Stimulated activated CD4-positive, alpha-beta T cell treated with anti-CD3 and anti-CD28 coated beads, Interleukin-15, amount 100 ng/mL, for 48 hours (primary cell): ENCODE data around the gene ATP13A4.

Experiments
- DNase-seq, 2 donors: peaks; one replicate each; pipeline ENCODE4 v3.0.0-alpha.2; 2020; ENCODE audit warnings: low read depth in 2 of 2

ATP13A4 gene

DNA sequence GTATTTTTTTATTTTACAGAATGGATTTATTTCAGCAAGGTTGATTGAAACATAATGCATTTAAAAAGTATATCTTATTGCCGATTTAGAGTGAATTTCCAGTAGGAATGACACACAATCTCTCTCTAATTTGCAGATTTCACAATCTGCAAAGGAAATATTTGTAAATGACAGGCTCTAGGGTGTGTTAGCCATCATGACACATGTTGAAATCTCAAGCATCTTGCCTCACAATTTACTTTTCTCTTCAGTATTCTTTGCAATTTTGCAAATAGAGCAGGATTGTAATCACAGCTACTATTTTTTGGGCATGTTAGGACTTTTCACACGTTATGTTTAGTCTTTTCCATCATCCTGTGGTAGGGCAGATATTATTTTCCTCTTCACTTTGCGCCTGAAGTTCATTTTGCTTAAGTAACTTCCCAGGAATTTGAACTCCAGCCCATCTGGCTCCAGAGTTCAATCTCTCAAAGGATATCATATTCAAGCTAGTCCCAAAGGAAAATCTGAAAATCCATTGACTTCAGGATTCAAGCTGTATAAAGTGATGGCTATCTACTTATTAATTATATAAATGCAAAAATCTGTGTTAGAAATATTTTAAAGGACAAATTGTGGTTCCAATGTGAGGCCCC, 55.4 kb downstream of the ATP13A4 start:
- no peak for DNase-seq

DNA sequence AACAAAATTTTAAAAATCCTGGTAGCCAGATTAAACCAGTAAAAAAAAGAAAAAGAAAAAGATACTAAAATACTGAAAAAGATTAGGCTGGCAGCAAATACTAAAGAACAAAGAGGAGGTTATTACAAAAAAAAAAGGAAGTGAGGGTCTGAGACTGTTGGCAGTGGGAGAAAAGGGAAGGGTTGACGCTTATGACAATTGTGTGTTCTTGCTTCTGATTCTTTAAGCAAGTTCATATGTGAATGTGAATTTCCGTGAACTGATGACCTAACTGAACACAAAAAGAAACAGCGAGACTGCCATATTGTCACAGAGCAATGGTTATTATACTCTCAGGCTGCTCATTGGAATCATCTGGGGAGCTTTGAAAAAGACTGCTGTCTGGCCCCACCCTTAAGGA, 56.5 kb downstream of the ATP13A4 start:
- DNase-seq = no peak

DNA sequence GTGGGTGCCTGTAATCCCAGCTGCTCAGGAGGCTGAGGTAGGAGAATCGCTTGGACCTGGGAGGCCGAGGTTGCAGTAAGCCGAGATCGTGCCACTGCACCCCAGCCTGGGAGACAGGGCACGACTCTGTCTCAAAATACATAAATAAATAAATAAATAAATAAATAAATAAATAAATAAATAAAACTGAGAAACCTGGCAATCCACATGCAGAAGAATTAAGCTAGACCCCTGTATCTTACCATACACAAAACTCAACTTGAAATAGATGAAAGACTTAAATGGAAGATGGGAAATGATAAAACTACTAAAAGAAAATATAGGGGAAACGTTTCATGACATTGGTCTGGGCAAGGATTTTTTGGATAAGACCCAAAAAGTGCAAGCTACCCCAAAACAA, 58.0 kb downstream of the ATP13A4 start:
- no peak for DNase-seq

DNA sequence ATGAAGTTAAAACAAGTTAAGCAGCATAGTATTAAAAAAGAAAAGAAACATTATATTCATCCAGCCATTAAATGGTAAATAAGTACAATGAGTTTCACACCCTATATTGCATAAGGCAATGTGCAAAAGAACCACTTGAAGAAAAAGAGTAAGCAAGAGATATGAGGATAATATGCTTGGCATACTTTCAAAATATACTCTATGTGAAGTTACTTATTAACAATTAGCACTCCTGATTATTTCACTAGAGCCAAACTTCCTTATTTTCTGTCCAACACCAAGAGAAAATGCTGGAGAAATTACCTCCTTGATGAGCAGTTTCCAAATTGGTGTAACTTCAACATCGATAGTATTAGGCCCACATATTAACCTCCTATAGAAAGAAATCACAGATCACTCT, 63.7 kb downstream of the ATP13A4 start:
- DNase-seq = no peak

DNA sequence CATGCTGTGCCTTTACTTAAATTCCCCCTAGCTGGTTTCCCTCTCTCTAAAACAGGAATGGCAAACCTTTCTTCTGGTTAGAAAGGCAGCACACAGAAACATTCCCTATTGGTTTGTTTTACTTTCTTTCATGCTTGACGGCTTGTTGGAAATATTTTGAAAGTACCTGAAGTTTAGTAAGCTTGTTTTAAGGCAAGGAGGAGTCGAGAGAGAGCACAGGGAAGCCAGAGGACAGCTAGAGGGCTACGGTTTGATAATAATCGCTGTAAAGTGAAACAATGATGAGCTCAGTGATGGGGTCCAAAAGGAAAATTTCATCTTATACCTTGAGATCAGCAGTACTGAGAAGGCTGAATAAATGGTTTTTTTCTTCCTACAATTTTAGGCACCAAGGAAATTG, 64.1 kb downstream of the ATP13A4 start:
- no peak for DNase-seq

DNA sequence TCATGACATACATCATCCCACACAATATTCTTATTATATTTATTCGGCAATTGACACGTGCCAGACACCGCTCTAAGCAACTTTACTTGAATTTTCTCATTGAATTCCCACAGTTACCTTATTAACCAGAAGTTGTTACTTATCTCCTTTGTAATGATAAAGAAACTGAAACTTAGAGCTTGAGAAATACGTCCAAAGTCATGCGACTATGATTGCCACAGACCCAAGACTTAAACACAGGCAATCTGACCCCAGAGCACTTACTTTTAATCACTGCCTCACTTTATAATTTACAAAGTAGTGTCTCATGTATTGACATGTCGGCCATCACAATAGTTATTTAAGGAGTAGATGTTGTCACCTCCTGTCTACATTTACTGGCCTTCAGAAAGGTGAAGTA, 64.7 kb downstream of the ATP13A4 start:
- DNase-seq = no peak

DNA sequence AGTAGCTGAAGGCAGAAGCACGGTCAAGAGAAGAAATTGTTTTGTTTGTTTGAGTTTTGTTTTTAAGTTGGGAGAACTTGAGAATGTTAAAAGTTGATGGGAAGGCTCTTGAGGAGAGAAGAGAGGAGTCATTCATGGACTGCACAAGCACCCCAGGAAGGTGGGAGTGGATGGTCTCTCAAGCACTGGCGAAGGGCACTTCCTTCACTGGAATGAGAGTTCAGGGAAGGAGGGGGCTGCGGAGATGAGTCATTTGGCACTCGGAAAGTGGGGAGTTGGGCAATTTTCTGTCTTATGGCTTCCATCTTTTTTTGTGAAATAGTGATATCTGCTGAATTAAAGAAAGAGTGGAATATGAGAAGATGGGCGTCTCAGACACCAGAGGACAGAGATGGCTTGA, 66.0 kb downstream of the ATP13A4 start:
- DNase-seq = no peak

DNA sequence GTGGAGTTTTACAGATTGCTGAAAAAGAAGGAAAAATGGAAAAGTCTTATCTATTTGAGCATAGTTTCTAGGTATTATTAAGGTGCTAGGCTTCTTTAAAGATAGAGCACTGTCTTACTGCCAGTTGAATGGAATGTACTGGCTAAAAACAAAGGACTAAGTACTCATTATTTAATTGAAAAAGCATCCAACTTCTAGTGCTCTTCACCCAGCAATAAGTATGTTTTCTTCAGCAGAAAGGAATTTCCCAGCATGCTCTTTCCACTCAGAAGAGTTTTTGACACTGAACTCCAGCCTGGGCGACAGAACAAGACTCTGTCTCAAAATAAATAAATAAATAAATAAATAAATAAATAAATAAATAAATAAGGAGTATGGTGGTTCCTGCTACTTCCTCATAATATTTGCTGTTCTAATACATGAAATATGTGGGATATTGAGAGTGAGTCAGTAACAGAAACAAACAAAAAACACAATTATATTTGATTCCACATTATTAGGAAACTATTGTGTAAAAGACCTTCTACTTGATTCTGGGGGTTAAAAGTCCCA, 70.6 kb downstream of the ATP13A4 start:
- DNase-seq = no peak

DNA sequence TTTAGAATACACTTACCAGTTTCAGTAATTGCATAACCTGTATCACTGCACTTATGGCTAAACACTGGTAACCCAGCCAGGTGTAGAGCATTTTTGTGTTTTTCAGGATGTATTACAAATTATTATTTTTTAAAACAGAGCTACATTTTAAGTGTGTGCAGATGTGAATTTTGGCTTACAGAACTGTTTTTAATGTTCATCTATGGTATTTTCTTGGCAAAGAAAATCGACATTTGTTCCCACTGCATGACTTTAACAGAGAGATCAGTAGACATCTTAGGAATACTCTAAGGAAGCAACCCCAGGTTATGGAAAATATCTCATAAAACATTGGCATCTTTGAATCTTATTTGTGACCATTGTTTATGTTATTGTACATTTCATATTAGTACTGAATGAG, 73.3 kb downstream of the ATP13A4 start:
- DNase-seq = no peak

DNA sequence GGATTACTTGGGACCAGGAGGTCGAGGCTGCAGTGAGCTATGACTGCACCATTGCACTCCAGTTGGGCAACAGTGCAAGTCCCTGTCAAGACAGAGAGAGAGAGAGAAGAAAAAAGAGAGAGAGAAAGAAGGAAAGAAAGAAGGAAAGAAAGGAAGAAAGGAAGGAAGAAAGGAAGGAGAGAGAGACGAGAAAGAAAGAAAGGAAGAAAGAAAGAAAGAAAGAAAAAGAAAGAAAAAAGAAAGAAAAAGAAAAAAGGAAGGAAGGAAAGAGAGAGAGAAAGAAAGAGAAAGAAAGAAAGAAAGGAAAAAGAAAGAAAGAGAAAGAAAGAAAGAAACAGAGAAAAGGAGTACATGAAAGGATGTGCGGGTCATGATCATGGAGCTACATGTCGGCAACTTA, 80.2 kb downstream of the ATP13A4 start:
- DNase-seq = no peak

DNA sequence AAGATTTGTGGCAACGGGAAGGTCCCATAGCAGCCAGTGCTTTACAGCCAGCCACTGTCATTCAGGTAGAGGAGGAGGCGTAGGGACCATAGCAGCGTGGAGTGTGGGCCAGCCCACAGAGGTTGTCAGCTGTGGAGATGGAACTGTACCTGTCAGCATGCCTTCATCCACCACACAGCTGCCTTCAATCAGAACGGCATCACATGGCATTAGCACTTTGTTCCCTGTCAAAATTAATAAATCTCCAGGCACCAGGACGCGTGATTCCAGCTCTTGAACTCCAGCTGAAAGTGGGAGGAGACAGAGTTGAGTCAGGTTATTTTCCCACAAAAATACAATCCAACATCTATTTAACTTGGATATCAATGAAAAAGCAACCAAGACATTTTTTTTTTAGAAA, 84.0 kb downstream of the ATP13A4 start:
- DNase-seq = no peak

DNA sequence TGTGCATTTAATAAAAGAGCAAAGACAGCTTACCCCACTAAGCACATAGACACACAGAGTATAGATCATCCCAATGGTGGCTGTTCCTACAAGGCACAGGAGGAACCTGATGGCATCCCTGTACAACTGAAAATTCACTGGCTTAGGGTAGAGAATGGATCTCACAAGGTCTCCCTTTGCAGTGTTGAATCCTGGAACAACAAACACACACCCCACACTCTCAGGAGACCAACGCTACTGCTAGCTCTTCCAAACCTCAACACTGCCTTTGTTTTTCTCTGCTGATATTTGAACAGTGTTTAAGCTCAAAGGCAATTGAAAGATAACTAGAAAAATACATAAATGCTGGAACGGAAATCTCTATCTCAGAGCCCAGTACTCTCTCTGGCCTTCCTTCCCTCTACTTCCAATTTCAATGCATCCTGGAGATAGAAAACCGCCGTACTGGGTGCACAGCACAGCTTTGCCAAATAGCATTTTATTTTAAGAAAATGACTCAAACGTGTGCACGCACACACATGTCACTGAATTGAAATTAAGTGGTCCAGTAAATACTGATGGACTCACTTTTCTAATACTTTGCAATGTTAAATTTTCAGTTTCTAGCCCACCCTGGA, 88.6 kb downstream of the ATP13A4 start:
- DNase-seq = no peak

DNA sequence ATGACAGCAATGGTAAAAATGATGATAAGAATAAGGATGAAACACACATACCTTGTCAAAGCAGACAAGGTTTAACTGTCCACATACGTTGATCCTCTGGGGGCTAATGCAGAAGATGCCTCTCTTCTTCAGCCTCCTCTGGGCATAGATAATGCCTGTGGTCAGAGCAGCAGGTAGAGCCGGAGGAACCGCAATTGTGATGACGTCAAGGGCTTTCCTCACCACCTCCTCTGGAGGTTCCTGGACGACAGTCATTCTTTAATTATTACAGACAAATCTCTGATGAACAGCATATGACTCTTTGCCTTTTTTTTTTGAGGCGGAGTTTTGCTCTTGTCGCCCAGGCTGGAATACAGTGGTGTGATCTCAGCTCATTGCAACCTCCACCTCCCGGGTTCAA, 89.8 kb downstream of the ATP13A4 start:
- no peak for DNase-seq

DNA sequence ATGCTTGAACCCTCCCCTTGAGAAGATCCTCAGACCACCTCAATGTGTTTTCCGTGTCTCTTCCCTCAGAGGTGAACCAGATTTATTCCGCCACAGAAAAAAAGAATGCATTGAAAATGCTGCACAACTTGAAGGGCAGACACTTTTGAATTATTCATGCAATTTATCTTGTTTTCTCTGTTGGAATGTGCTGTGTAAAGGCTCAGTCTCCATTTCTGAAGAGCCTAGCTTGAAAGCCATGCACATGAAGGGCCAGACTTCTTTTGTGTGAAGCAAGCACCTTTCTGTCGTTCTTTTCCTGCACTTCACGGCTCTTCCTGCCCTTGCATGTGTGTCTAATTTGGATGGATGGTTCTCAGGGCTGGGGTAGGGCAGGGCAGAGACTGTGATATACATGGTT, 97.2 kb downstream of the ATP13A4 start:
- DNase-seq = no peak

DNA sequence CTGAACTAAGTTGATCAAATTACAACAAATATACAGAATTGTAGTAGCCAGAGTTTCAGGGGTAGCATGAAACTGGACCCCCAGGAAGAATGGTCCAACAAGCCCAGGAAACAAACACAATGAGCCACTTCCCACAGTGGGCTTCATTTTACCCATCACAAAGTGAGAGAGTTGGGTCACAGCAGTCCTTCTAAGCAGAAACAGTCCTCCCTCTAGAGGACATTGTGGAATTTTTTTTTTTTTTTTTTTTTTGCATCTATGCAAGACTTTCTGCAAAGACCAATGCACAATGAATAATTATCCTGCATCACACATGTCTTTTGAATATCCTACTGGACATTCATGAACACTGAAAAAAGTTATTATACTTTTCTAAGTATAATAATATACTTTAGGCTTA, 102.4 kb downstream of the ATP13A4 start:
- DNase-seq = no peak

DNA sequence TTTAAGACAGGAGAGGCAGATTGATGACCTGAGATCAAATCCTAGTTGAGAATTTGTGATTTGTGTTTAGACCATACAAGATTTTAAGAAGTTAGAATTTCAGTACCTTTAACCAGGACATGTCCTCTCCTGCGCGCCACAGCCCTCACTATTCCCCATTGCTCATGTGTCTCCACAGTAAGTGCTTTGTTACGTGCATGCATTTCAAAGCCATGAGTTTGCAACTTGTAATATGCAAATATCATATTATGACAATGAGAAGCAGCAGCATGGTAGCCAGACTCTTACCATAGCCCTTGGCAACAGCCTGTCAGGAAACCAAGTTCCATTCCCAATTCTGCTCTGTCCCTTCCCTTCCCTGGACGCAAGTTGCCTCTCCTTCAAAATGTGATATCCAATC, 102.8 kb downstream of the ATP13A4 start:
- DNase-seq = no peak

DNA sequence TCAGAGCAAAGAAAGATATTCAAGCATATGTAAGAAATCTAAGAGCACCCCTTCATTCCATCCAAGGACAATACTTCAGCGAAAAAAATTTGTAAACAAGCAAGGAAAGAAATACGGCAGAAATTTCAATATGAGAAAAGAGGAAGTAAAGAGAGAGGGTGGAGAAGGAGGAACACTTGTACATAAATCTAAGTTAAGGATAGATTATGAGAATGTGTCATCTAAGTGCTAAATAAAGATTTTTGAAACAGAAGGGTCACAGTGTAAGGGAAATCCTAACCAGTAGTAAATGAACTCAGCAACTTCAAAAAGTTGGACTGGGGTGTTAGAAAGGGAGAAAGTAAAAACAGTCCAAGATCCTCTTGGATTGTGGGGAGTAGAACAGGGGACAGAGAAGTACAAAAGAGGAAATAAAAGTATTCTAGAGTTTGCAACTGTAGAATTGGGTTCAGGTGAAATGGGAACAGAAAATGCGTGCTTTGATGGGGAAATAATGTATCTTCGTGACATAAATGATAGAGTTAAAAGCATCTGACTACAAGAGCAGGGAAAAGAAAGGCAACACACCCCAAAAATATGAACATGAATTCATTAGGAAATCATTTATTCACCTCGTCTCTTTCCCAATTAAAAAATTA, 107.6 kb downstream of the ATP13A4 start:
- DNase-seq = no peak

DNA sequence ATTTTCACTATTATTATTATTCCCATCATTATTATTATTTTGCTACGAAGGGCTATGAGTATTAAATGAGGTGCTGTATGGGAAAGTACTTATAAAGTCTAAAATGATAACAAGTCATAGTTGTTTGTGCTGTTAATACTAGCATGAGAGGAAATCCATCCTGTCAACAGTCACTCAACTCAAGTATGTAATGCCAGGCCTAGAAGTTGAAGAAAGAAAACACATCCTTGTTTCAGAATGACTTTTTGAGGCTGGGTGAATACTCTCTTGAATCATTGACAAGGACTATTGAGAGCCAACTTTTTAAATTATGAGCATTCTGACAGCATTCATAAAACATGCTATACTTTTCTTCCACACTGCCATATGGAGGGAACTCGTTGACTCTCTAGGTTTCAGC, 115.3 kb downstream of the ATP13A4 start:
- DNase-seq = no peak

DNA sequence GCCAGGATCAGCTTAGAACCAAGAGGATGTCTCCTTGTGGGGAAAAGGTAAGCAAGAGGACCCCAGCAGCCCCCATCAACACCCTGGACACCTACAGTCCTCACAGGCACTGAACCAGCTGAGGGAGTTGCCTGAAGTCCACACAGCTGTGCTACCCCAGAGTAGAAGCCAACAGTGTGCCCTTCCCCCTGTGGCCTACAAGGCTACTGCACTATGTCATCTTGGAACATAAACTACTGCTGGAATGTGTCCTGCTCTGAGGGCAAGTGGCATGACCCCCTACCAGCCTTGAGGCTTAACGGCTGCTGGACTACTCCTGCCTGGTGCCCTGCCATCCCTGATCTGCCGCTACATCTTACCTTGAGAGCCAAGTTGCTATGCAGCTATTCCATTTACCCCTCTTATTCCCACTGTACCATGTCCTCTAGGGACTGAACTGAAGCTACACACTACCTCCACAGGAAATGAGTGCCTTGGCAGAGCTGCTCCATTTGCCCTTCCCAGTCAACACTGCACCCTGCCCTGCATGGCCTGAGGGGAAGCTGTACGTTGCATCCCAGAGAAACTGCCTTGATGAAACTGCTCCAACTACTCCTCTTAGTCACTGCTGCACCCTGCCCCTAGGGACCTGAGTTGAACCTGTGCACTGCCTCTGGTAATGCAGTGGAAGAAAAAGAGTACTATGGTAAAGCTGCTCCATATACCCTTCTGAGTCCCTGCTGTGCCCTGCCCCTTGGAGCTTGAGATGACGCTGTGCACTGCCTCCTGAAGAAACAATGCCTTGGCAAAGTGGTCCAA, 135.9 kb downstream of the ATP13A4 start:
- DNase-seq = no peak

DNA sequence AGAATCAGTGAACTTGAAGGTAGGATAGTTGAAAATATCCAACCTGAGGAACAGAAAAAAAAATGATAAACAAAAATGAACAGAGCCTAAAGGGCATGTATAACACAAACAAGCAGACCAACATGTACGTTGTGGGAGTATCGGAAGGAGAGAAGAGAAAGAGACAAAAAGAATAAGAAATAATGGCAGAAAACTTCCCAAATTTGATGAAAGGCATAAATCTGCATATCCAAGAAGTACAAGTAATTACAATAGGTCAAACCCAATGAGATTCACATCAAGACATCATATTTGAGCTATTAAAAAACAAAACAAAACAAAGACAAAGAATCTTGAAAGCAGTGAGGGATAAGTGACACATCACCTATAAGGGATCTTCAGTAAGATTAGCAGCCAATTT, 138.1 kb downstream of the ATP13A4 start:
- DNase-seq = no peak

DNA sequence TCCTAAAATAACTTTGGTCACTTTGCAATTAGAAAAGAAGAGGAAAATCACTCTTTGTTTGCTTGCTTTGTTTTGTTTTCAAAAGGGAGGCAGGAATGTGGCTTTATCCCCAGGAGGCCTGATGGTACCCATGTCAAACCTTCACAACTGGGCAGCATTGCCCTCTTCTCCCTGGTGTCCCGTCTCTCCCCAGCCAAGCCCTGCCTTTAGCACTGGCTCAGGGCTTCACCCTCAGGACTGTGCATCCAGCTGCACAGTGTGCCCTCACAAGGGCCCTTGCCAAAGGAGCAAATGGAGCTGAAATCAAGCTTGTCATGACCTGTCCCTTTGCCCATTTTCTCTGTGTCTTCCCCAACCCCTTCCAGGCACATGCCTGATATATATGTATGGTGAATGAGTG, 147.0 kb downstream of the ATP13A4 start:
- no peak for DNase-seq

DNA sequence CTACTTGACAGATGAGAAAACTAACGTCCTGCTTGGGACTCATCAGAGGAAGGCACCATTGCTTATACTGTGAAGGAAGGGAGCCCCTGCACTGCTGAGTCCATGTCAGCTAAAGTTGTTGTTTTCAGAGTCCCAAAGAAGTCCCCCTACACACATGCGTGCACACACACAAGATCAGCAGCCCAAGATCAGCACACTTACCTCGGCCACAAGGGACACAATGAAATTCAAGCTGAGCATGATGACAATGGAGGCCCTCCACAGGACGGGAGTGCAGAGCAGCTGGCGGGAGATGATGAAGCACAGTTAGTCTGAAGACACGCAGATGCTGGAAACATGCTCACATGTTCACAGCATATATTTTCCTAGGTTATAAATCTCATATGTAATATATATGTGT, 147.6 kb downstream of the ATP13A4 start:
- DNase-seq = no peak

DNA sequence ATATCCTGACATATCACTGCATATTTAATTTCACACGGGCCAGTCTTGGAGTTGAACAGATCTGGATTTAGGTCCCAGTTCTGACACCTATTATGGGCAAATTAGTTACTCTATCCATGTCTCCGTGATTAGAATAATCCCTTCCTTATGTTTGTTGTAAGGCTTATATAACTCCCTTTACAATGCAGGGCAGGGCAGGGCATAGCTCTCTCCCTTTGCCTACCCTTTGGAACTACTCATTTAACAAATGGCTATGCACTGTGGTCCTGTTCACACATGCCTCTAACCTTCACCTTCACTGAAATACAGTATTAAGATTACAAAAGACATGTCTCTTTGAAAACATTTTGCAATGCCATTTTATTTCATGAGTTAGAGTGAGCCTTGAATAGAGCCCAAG, 151.4 kb downstream of the ATP13A4 start:
- no peak for DNase-seq
